ENCODE results near the gene HLA-F.

The HLA-F gene

GRCh38 chr6:29724937-29725869, 2.0 kb downstream of the HLA-F start:
- no peak for DNase-seq

- no peak for DNase-seq
Measured at GRCh38 chr6:29726001-29726400, 2.8 kb downstream of the HLA-F start.

GRCh38 chr6:29726571-29727194, 3.4 kb downstream of the HLA-F start:
- DNase-seq, result no peak

GRCh38 chr6:29727637-29728036, 4.4 kb downstream of the HLA-F start:
- no peak for DNase-seq

GRCh38 chr6:29728173-29728874, 5.1 kb downstream of the HLA-F start:
- DNase-seq, result no peak

- DNase-seq, result no peak
Measured at GRCh38 chr6:29728875-29729270, 5.6 kb downstream of the HLA-F start.

- DNase-seq, result no peak
Measured at GRCh38 chr6:29729774-29730328, 6.6 kb downstream of the HLA-F start.

- DNase-seq, result no peak
Measured at GRCh38 chr6:29730575-29731126, 7.4 kb downstream of the HLA-F start.

- no peak for DNase-seq
Measured at GRCh38 chr6:29731281-29731680, 8.0 kb downstream of the HLA-F start.

- no peak for DNase-seq
Measured at GRCh38 chr6:29733057-29733456, 9.8 kb downstream of the HLA-F start.

- peak; percentile 37 to 39 for DNase-seq
Measured at GRCh38 chr6:29734046-29735018, 11.1 kb downstream of the HLA-F start.

- no peak for DNase-seq
Measured at GRCh38 chr6:29736563-29736962, 13.3 kb downstream of the HLA-F start.

GRCh38 chr6:29737707-29738630, 14.7 kb downstream of the HLA-F start:
- peak; percentile 49 to 61 for DNase-seq

- DNase-seq, result no peak
Measured at GRCh38 chr6:29739136-29739881, 16.1 kb downstream of the HLA-F start.

- DNase-seq, result no peak
Measured at GRCh38 chr6:29739882-29740261, 16.6 kb downstream of the HLA-F start.

GRCh38 chr6:29741592-29741991, 18.4 kb downstream of the HLA-F start:
- no peak for DNase-seq

GRCh38 chr6:29742127-29742526, 18.9 kb downstream of the HLA-F start:
- DNase-seq, result no peak

- DNase-seq, result no peak
Measured at GRCh38 chr6:29743025-29743424, 19.8 kb downstream of the HLA-F start.

GRCh38 chr6:29743568-29743967, 20.3 kb downstream of the HLA-F start:
- no peak for DNase-seq

GRCh38 chr6:29744131-29744530, 20.9 kb downstream of the HLA-F start:
- no peak for DNase-seq
